ENCODE data around the gene ANXA11.
A peak's percentile ranks its signal among the peaks of the same experiment; 100 is the strongest.
"Not testable (repeated sequence)": the region's sequence is repeated elsewhere in the genome, so short reads cannot be mapped to it uniquely, and the experiment has no call there.

Gene ANXA11

DNA sequence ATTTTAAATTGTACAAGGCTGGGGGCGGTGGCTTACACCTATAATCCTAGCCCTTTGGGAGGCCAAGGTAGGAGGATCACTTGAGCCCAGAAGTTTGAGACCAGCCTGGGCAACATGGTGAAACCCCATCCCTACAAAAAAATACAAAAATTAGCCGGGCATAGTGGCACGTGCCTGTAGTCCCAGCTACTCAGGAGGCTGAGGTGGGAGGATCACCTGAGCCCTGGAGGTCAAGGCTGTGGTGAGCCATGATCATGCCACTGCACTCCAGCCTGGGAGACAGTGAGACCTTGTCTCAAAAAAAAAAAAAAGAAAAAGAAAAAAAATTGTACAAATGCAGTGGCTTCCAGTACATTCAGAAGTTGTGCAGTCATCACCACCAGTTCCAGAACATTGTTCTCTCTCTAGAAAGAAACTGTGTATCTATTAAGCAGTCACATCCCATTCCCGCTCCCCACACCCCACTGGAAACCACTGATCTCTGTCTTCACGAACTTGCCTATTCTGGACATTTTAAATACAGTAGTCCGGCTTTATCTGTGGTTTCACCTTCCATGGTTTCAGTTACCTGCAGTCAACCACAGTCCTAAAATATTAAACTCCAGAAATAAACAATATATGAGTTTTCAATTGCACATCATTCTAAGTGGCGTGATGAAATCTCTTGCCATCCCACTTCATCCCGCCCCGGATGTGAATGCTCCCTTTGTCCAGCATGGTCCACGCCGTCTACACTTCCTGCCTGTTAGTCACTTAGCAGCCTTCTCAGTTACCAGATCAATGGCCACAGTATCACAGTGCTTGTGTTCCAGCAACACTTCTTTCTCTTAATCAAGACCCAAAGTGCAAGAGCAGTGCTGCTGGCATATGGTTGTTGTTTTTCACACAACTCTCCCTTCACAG, 59.7 kb downstream of the ANXA11 start:
- peak; percentile 79 for DNase-seq (ENCODE audit: low read depth)

GRCh38 chr10:80144696-80145131, 60.6 kb downstream of the ANXA11 start:
- no peak for DNase-seq (ENCODE audit: low read depth)

DNA sequence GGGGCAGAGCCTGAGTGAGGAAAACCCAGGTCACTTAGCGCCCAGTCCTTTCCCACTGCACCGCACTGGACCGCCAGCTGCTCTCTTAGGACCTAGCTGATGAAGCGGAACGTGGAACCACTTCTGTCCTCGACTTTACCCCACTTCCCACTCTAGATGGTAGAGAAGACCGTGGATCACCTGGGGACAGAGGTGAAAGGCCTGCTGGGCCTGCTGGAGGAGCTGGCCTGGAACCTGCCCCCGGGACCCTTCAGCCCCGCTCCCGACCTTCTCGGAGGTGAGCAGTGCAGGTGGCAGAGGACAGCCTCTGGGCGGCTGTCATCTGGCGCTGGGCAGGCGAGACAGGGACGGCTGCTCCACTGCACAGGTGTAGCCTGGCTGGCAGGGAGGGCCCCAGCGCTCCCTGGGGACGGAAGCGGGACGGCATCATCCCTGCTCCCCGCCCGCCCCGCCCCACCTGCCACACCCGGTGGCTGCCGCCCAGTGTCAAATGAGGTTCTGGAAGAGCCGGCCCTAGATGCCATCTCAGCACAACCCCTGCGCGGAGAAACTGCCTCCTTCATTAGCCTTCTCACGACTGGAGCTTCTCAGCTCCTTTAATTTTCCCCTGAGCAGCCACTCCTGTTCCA, 61.2 kb downstream of the ANXA11 start:
- no peak for DNase-seq (ENCODE audit: low read depth)

DNA sequence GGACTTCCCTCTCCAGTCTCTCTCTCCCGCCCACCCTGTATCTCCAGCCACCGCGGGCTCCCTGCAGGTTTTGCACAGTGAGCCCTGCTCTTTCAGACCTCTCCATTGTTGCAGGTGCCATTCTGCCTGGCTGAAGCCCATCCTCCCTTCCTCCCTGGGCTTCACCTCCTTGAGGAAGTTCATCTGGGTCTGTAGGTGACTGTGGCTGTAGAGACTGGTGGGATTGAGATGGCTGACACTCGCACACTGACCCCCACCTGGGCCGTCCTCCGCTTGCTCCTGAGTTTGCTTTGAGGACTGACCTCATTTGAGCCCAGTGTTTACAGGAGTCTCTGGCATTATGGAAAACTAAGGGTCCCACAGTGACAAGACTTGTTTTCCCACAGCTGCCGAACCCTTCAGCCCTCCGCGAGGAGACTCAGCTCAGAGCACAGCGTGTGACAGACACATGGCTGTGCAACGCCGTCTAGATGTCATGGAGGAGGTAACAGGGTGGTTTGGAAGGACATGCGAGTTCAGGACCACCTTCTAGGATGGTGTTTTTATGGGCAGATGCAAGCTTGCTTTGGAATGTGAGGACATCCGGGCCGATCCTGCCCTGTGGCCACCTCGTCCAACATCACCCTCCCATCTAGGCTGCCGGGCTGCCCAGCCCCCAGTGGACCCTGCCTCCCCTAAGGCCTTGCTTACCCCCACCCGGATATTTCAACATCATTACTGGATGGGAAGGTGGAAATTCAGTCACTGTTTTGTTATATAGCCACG, 63.5 kb downstream of the ANXA11 start:
- DNase-seq (ENCODE audit: low read depth), result no peak

GRCh38 chr10:80140251-80140650, 65.1 kb downstream of the ANXA11 start:
- DNase-seq (ENCODE audit: low read depth), result no peak

- no peak for DNase-seq (ENCODE audit: low read depth)
Observed at GRCh38 chr10:80139265-80139664, 66.1 kb downstream of the ANXA11 start.

GRCh38 chr10:80137920-80138319, 67.4 kb downstream of the ANXA11 start:
- DNase-seq (ENCODE audit: low read depth), result no peak

GRCh38 chr10:80137031-80137862, 68.1 kb downstream of the ANXA11 start:
- peak; percentile 92 for DNase-seq (ENCODE audit: low read depth)

DNA sequence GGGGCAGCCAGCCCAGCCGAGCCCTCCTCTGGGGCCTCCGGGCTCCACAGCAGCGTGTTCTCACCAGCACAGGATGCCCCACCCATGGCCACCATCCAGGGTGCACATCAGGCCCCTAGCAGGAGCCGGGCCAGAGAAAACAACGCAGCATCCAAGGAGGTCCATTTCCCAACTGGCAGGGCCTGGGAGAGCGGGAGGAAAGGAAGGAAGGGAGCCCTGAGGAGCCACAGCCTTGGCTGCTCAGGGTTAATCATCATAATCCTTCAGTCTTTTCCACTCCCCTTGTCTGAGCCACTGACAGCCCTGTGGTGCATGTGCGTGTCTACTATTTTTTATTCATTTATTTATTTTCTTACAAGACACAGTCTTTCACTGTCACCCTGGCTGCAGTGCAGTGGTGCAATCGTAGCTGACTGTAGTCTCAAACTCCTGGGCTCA, 69.2 kb downstream of the ANXA11 start:
- peak; percentile 98 for DNase-seq (ENCODE audit: low read depth)

DNA sequence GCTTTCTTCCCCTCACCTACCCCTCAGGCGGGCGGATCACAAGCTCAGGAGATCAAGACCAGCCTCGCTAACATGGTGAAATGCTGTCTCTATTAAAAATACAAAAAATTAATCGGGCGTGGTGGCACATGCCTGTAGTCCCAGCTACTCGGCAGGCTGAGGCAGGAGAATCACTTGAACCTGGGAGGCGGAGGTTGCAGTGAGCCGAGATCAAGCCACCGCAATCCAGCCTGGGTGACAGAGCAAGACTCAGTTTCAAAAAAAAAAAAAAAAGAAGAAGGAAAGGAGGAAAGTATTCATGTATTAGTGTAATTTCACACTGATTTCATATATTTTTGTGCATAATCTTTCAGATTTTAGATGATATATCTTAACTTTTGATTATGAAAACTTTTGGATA, 71.7 kb downstream of the ANXA11 start:
- not testable (repeated sequence) for DNase-seq (ENCODE audit: low read depth)

DNA sequence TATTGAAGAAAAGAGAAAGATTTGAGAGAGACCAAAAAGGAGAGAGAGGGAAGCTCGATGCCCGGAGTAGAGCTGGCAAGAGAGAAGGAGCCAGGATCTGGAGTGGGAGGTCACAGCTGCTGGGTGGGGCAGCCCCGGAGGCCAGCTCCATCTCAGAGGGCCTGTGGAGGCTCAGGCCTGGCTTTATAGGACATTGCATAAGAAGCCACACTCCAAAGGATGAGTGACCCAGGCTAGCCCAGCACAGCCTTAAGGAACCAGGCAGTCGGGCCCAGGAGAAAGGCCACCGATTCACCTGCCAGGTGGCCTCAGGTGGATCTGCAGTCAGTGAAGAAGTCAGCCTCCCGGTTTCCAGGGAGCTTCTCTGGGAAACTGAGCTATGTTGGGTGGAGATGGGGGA, 72.1 kb downstream of the ANXA11 start:
- peak; percentile 80 for DNase-seq (ENCODE audit: low read depth)

GRCh38 chr10:80132299-80133139, 72.8 kb downstream of the ANXA11 start, which contains the start of gene PLAC9:
Gene PLAC9 (plus strand): TSS chr10:80132730. CDS start chr10:80132763, 33 bp downstream.
- DNase-seq (ENCODE audit: low read depth), result no peak

DNA sequence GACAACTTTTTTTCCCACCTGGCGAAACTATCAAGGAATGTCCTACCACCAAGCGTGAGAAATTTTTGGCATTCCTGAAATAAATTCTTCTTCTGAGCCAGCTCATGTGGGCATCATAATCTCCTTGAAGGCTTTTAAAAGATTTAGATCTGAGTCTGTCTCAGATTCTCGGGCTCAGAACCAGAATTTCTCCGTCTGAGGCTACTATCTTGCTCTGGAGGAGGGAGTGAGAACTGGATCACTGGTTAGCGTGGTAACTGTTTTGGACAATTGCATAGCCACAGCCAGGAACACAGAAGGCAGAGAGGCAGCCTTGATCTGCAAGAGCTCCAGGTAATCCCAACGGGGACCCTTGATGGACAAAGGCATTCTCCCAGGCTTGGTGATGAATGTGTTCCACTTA, 73.8 kb downstream of the ANXA11 start:
- DNase-seq (ENCODE audit: low read depth), result no peak

- DNase-seq (ENCODE audit: low read depth), result no peak
Observed at GRCh38 chr10:80126876-80127275, 78.5 kb downstream of the ANXA11 start.

- DNase-seq (ENCODE audit: low read depth), result peak; percentile 88
Observed at GRCh38 chr10:80122746-80123145, 82.6 kb downstream of the ANXA11 start.

DNA sequence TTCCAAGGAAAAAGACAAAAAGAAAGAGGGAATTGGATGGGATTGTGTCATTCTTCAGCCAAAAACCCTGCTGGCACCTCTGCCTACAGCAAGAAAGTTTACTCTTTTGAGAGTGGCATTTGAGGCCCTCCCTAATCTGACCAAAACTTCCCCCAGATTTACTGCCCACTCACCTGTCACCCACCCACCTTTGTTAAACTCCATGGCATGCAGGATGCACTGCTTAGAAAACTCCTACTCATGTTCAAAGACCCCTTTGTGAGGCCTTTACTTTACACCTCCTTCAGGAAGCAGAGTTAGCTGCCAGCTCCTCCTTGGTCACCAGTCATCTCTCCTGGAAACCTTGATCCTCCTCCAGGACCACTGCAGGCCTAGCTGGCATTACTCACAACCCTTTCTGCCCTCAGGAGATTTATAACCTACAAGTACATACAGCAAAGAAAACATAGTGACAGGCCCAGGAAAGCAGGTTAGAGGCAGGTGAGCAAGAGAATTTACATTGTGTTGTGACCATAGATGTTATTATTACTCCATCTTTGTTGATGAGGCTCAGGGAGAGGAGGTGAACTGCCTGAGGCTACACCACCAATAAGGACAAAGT, 83.1 kb downstream of the ANXA11 start:
- DNase-seq (ENCODE audit: low read depth), result no peak

DNA sequence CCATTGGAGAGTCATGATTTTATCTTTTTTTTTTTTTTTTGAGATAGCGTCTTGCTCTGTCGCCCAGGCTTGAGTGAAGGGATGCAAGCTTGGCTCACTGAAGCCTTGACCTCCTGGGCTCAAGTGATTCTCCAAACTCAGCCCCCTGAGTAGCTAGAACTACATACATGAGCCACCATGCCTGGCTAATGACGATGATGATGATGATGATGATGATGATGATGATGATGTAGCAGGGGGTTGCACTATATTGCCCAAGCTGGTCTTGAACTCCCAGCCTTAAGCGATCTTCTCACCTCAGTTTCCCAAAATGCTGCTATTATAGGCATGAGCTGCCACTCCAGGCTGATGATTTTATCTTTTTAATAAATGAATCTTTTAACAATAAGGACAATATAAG, 86.7 kb downstream of the ANXA11 start:
- DNase-seq (ENCODE audit: low read depth), result no peak

DNA sequence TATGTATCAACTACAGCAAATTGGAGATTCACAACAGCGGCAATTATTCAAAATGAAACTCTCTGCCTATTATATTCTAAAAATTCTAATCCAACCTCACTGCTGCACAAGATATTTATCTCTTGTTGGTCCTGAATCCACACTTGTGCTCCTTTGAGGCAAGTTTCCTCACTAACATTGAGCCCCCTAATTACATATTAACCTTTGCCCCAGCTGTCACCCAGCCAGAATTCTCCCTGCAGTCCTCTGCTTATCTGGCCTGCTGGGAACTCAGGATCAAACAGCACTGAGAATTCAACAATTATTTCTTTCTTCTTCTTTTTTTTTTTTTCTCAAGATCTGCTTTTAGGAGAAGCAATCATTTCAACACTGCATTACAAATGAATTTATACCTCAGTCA, 94.4 kb downstream of the ANXA11 start:
- DNase-seq (ENCODE audit: low read depth), result no peak

DNA sequence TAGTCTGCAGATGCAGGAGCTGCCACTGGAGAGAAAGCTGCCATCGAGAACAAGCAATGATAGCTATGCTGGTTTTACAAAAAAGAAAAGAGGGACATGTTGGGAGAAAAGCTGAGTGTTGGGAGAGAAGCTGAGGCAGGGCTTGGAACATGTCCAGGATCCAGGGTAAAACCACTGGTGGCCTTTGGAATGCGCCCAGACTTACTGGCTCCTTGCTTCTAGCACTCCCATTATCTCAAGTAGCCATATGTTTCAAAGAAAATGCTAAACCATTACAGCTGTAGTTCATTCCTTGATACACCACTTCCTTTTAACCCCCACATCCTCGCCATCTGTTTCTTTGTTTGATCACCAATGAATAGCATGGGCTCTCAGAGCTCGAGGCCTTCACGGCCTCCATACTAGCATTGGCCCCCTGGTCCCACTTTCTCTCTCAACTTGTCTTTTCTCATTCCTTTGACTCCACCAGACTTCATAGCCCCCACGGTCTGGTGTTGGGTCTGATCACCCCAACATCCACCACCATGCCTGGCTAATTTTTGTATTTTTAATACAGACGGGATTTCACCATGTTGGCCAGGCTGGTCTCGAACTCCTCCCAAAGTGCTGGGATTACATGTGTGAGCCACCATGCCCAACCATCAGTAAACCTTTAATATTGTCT, 96.6 kb downstream of the ANXA11 start:
- no peak for DNase-seq (ENCODE audit: low read depth)

Measured in fibroblast of gingiva (primary cell).